HEK293 (cell line): ENCODE results near the gene CACNA2D4.
A peak's percentile ranks its signal among the peaks of the same experiment; 100 is the strongest.

Experiments
- CTCF ChIA-PET: fragments of 350-600 bp; formaldehyde crosslinking; extraction: SDS; loops from one replicate; lab custom pipeline; 2021; ENCODE audit warnings: antibody characterized with exemption; lab: Yijun Ruan, JAX
- POLR2A ChIA-PET: fragments of 300-600 bp; formaldehyde crosslinking; extraction: SDS; loops from one replicate; lab custom pipeline; 2020; ENCODE audit warnings: antibody characterized with exemption, inconsistent platforms; lab: Yijun Ruan, JAX
- H3K27ac ChIP-seq: fragments of 200-500 bp; sonication (Bioruptor generic); 2 replicates; pipeline ENCODE4 v1.5.1; 2014; ENCODE audit warnings: low read depth, low read length, control low read depth, inconsistent platforms; ENCODE audit errors: extremely low read depth
- H3K36me3 ChIP-seq, 2 experiments: fragments of 200-500 bp in 1 of 2; sonication (Bioruptor generic) in 1 of 2; 1 replicate in 1 of 2; 2 replicates in 1 of 2; pipeline ENCODE4 v1.5.1; 2014 to 2017; ENCODE audit warnings: inconsistent platforms in 2 of 2, low read length in 2 of 2; ENCODE audit not compliant: control insufficient read depth in 2 of 2, insufficient read depth in 1 of 2
- H3K4me1 ChIP-seq: fragments of 200-500 bp; sonication (Bioruptor generic); 2 replicates; pipeline ENCODE4 v1.5.1; 2014; ENCODE audit warnings: mild to moderate bottlenecking, low read length, inconsistent platforms; ENCODE audit not compliant: control insufficient read depth, insufficient read depth
- H3K4me3 ChIP-seq: 2 replicates; pipeline ENCODE4 v1.5.1; 2011; ENCODE audit warnings: low read depth, mild to moderate bottlenecking, control low read depth, low read length, moderate library complexity
- H3K9me3 ChIP-seq: fragments of 200-500 bp; sonication (Bioruptor generic); 2 replicates; pipeline ENCODE4 v1.5.1; 2014; ENCODE audit warnings: low read depth, low read length, inconsistent platforms; ENCODE audit not compliant: control insufficient read depth, insufficient read depth
- GLIS1 ChIP-seq: fragments of 450-650 bp; formaldehyde crosslinking; IDR thresholded peaks from 2 replicates; pipeline ENCODE4 v1.5.1; 2016; ENCODE audit warnings: missing biosample characterization, missing genetic modification characterization
- OSR2 ChIP-seq: fragments of 450-650 bp; formaldehyde crosslinking; IDR thresholded peaks from 2 replicates; pipeline ENCODE4 v1.5.1; 2016; ENCODE audit warnings: missing biosample characterization, missing genetic modification characterization
- SETDB1 ChIP-seq: IDR thresholded peaks from one replicate; pipeline ENCODE4 v1.6.1; 2017; ENCODE audit warnings: mild to moderate bottlenecking, low read length, moderate library complexity, mixed read lengths; ENCODE audit not compliant: insufficient read length
- SP7 ChIP-seq: fragments of 450-650 bp; formaldehyde crosslinking; IDR thresholded peaks from 2 replicates; pipeline ENCODE4 v1.5.1; 2016; ENCODE audit warnings: missing biosample characterization, missing genetic modification characterization
- YY1 ChIP-seq: fragments of 450-650 bp; formaldehyde crosslinking; IDR thresholded peaks from 2 replicates; pipeline ENCODE4 v1.5.1; 2018; ENCODE audit warnings: missing biosample characterization, missing genetic modification characterization
- ZNF112 ChIP-seq: fragments of 450-650 bp; formaldehyde crosslinking; IDR thresholded peaks from 2 replicates; pipeline ENCODE4 v1.5.0; 2017; ENCODE audit warnings: missing biosample characterization, missing genetic modification characterization
- ZNF18 ChIP-seq: fragments of 450-650 bp; formaldehyde crosslinking; IDR thresholded peaks from 2 replicates; pipeline ENCODE4 v1.5.1; 2016; ENCODE audit warnings: missing biosample characterization, missing genetic modification characterization
- ZNF184 ChIP-seq: fragments of 450-650 bp; IDR thresholded peaks from 2 replicates; pipeline ENCODE4 v1.5.1; 2018; ENCODE audit warnings: missing biosample characterization, mild to moderate bottlenecking, missing genetic modification characterization
- ZNF26 ChIP-seq: fragments of 450-650 bp; formaldehyde crosslinking; IDR thresholded peaks from 2 replicates; pipeline ENCODE4 v1.5.1; 2016; ENCODE audit warnings: missing biosample characterization, missing genetic modification characterization
- ZNF280C ChIP-seq: fragments of 450-650 bp; formaldehyde crosslinking; IDR thresholded peaks from 2 replicates; pipeline ENCODE4 v1.5.1; 2016; ENCODE audit warnings: missing biosample characterization, missing genetic modification characterization
- ZNF280D ChIP-seq: fragments of 450-650 bp; formaldehyde crosslinking; IDR thresholded peaks from 2 replicates; pipeline ENCODE4 v1.5.1; 2016; ENCODE audit warnings: missing biosample characterization, missing genetic modification characterization
- ZNF366 ChIP-seq: fragments of 450-650 bp; formaldehyde crosslinking; conservative IDR thresholded peaks from 2 replicates; pipeline ENCODE4 v1.5.1; 2016; ENCODE audit warnings: missing biosample characterization, missing genetic modification characterization
- ZNF510 ChIP-seq: fragments of 450-650 bp; formaldehyde crosslinking; IDR thresholded peaks from 2 replicates; pipeline ENCODE4 v1.5.1; 2018; ENCODE audit warnings: mild to moderate bottlenecking, missing genetic modification characterization, missing biosample characterization; ENCODE audit not compliant: insufficient replicate concordance
- ZNF529 ChIP-seq: fragments of 450-650 bp; formaldehyde crosslinking; IDR thresholded peaks from 2 replicates; pipeline ENCODE4 v1.5.1; 2017; ENCODE audit warnings: missing genetic modification characterization, missing biosample characterization; ENCODE audit not compliant: insufficient replicate concordance
- ZNF558 ChIP-seq: fragments of 450-650 bp; formaldehyde crosslinking; IDR thresholded peaks from 2 replicates; pipeline ENCODE4 v1.5.1; 2016; ENCODE audit warnings: missing biosample characterization, missing genetic modification characterization
- ZNF580 ChIP-seq: fragments of 450-650 bp; formaldehyde crosslinking; IDR thresholded peaks from 2 replicates; pipeline ENCODE4 v1.5.1; 2016; ENCODE audit warnings: missing biosample characterization, missing genetic modification characterization
- ZNF626 ChIP-seq: fragments of 450-650 bp; sonication (Bioruptor Pico); formaldehyde crosslinking; IDR thresholded peaks from 2 replicates; pipeline ENCODE4 v1.5.1; 2018; ENCODE audit warnings: missing biosample characterization, missing genetic modification characterization, inconsistent platforms
- ZNF629 ChIP-seq: fragments of 450-650 bp; formaldehyde crosslinking; IDR thresholded peaks from 2 replicates; pipeline ENCODE4 v1.5.1; 2017; ENCODE audit warnings: missing biosample characterization, missing genetic modification characterization
- ZNF639 ChIP-seq: fragments of 450-650 bp; formaldehyde crosslinking; IDR thresholded peaks from 2 replicates; pipeline ENCODE4 v1.5.1; 2016; ENCODE audit warnings: missing biosample characterization, missing genetic modification characterization
- ZNF837 ChIP-seq: fragments of 450-650 bp; formaldehyde crosslinking; IDR thresholded peaks from 2 replicates; pipeline ENCODE4 v1.5.1; 2016; ENCODE audit warnings: missing biosample characterization, missing genetic modification characterization
- ZSCAN16 ChIP-seq: fragments of 450-650 bp; formaldehyde crosslinking; IDR thresholded peaks from 2 replicates; pipeline ENCODE4 v1.5.1; 2016; ENCODE audit warnings: missing biosample characterization, missing genetic modification characterization

CACNA2D4 gene

GRCh38 chr12:1747609-1748008, 170.8 kb downstream of the CACNA2D4 start:
- CTCF ChIA-PET = interaction anchor here (0.6 kb wide), 1 partner anchor 49 kb away, joined by 3 read pairs; no protein-coding TSS in a partner anchor
- Histone ChIP-seq H3K9me3 (no peaks in the 10 kb centered on the region), H3K4me3 (no peak overlapping the region), H3K36me3 (no peaks in the 10 kb centered on the region; a peak in 1 of 3 replicates), H3K27ac (no peak overlapping the region), H3K4me1 (no peaks in the 10 kb centered on the region; the same call in 1 of the 2 replicates)
- POLR2A ChIA-PET = no interaction called here
- TF ChIP-seq ZNF580 (tag by site-specific recombination) (0 out of 2 replicates have a peak, but pooled peaks have one; percentile 30), ZNF558 (peak; percentile 75; the same call in 1 of the 2 replicates), YY1 (tag by site-specific recombination) (peak; percentile 56; the same call in 1 of the 2 replicates), ZNF18 (tag by site-specific recombination) (no peak), ZNF184 (peak; percentile 41; the same call in 1 of the 2 replicates), ZNF629 (tag by site-specific recombination) (peak; percentile 29; the same call in 1 of the 2 replicates), ZNF280D (tag by site-specific recombination) (peak; percentile 97), ZNF837 (tag by site-specific recombination) (no peak), ZNF112 (tag by site-specific recombination) (no peak), ZNF639 (tag by site-specific recombination) (peak; percentile 63), ZNF510 (tag by site-specific recombination) (peak; percentile 74), SP7 (tag by site-specific recombination) (peak; percentile 50; the same call in 1 of the 2 replicates), ZNF529 (tag by site-specific recombination) (peak; percentile 43), ZNF626 (tag by site-specific recombination) (0 out of 2 replicates have a peak, but pooled peaks have one; percentile 85), SETDB1 (peak; percentile 93), ZNF26 (tag by site-specific recombination) (peak; percentile 29; the same call in 1 of the 2 replicates)

DNA sequence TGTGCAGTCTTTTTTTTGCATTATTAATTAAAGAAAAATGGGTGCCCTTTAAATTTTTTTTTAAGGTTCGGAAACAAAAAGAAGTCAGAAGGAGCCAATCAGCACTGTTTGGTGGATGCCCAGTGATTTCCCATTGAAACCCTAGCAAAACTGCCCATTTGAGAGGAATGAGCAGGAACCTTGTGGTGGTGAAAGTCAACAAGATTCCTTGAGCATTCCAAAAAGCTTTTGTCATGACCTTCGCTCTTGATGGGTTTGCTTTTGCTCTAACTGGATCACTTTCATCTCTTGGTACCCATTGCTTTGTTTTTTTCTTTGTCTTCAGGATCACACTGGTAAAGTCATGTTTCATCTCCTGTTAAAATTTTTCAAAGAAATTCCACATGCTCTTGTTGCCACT, 173.5 kb downstream of the CACNA2D4 start:
- TF ChIP-seq OSR2 (tag by site-specific recombination) (no peak), ZSCAN16 (tag by site-specific recombination) (no peak), ZNF366 (tag by site-specific recombination) (no peak), ZNF280C (tag by site-specific recombination) (no peak), GLIS1 (tag by site-specific recombination) (no peak), ZNF626 (tag by site-specific recombination) (no peak)
- TF ChIP-seq, all 188 proteins: peak for 0
- Histone ChIP-seq H3K4me3 (no peak overlapping the region), H3K4me1 (peaks cover 17% of the 10 kb centered on the region), H3K36me3 (no peaks in the 10 kb centered on the region; a peak in 1 of 3 replicates), H3K9me3 (no peaks in the 10 kb centered on the region), H3K27ac (no peak overlapping the region)
- ChIA-PET POLR2A (no interaction called here), CTCF (no interaction called here)
